22Rv1 (cell line): Measurements from ENCODE around the gene NLRP1.

Source experiments
- ZFX ChIP-seq: fragments of 450-650 bp; IDR thresholded peaks from 2 replicates; pipeline ENCODE4 v1.6.1; 2017; ENCODE audit warnings: antibody characterized with exemption, borderline replicate concordance
- TF ChIP-seq, protein P1 (sequence below): fragments of 450-650 bp; IDR thresholded peaks from 2 replicates; pipeline ENCODE4 v1.5.1; 2017; ENCODE audit warnings: mild to moderate bottlenecking

- TF ChIP-seq, protein P1, sequence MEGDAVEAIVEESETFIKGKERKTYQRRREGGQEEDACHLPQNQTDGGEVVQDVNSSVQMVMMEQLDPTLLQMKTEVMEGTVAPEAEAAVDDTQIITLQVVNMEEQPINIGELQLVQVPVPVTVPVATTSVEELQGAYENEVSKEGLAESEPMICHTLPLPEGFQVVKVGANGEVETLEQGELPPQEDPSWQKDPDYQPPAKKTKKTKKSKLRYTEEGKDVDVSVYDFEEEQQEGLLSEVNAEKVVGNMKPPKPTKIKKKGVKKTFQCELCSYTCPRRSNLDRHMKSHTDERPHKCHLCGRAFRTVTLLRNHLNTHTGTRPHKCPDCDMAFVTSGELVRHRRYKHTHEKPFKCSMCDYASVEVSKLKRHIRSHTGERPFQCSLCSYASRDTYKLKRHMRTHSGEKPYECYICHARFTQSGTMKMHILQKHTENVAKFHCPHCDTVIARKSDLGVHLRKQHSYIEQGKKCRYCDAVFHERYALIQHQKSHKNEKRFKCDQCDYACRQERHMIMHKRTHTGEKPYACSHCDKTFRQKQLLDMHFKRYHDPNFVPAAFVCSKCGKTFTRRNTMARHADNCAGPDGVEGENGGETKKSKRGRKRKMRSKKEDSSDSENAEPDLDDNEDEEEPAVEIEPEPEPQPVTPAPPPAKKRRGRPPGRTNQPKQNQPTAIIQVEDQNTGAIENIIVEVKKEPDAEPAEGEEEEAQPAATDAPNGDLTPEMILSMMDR: no peak
- TF ChIP-seq ZFX: no peak
Observed at GRCh38 chr17:5481451-5481850, 102.9 kb downstream of the NLRP1 start.
